H9 (cell line): ENCODE measurements around the gene PSMB7. TPM values are rescaled to one million over a fixed set of nuclear protein-coding genes. Genes with fewer than 3 reads are reported as not detected.

ENCODE experiments used
- DNase-seq: peaks from one replicate; pipeline ENCODE4 v3.0.0-alpha.2; 2017
- H2AFZ ChIP-seq: one replicate; pipeline ENCODE4 v1.6.1; 2013; ENCODE audit warnings: mild to moderate bottlenecking, low read length, control low read depth, moderate library complexity
- H2AK5ac ChIP-seq: 2 replicates; pipeline ENCODE4 v1.6.1; 2013; ENCODE audit warnings: low read length, control low read depth, mixed read lengths; ENCODE audit not compliant: insufficient read length
- H2BK120ac ChIP-seq: one replicate; pipeline ENCODE4 v1.6.1; 2013; ENCODE audit warnings: low read depth, mild to moderate bottlenecking, low read length, control low read depth, inconsistent platforms; ENCODE audit not compliant: poor library complexity, severe bottlenecking
- H2BK12ac ChIP-seq: 2 replicates; pipeline ENCODE4 v1.6.1; 2013; ENCODE audit warnings: low read length, control low read depth, mixed read lengths, low read depth; ENCODE audit not compliant: insufficient read length
- H2BK15ac ChIP-seq: 2 replicates; pipeline ENCODE4 v1.6.1; 2013; ENCODE audit warnings: low read depth, low read length, control low read depth
- H2BK20ac ChIP-seq: one replicate; pipeline ENCODE4 v1.6.1; 2013; ENCODE audit warnings: low read depth, mild to moderate bottlenecking, low read length, control low read depth, inconsistent platforms; ENCODE audit not compliant: poor library complexity, severe bottlenecking
- H2BK5ac ChIP-seq: 2 replicates; pipeline ENCODE4 v1.6.1; 2013; ENCODE audit warnings: low read length, control low read depth, mixed read lengths; ENCODE audit not compliant: insufficient read length
- H3K14ac ChIP-seq: 2 replicates; pipeline ENCODE4 v1.6.1; 2013; ENCODE audit warnings: low read length, control low read depth; ENCODE audit not compliant: insufficient read depth
- H3K18ac ChIP-seq: 2 replicates; pipeline ENCODE4 v1.6.1; 2013; ENCODE audit warnings: low read depth, mild to moderate bottlenecking, mixed read lengths, low read length, control low read depth; ENCODE audit not compliant: insufficient read length
- H3K23ac ChIP-seq: 2 replicates; pipeline ENCODE4 v1.6.1; 2013; ENCODE audit warnings: low read length, control low read depth, mixed read lengths, low read depth; ENCODE audit not compliant: insufficient read length
- H3K23me2 ChIP-seq: 2 replicates; pipeline ENCODE4 v1.6.1; 2013; ENCODE audit warnings: low read depth, mild to moderate bottlenecking, mixed read lengths, low read length, control low read depth; ENCODE audit not compliant: insufficient read length, poor library complexity, severe bottlenecking
- H3K27ac ChIP-seq: 2 replicates; pipeline ENCODE4 v1.5.1; 2013; ENCODE audit warnings: low read length, control low read depth, mixed read lengths, low read depth; ENCODE audit not compliant: insufficient read length
- H3K27me3 ChIP-seq: 2 replicates; pipeline ENCODE4 v1.6.1; 2013; ENCODE audit warnings: low read length, control low read depth, inconsistent platforms; ENCODE audit not compliant: insufficient read depth
- H3K4ac ChIP-seq: 2 replicates; pipeline ENCODE4 v1.6.1; 2013; ENCODE audit warnings: low read depth, mild to moderate bottlenecking, control low read depth, inconsistent platforms, low read length, moderate library complexity
- H3K4me1 ChIP-seq: 2 replicates; pipeline ENCODE4 v1.6.1; 2013; ENCODE audit warnings: low read length, control low read depth, inconsistent platforms; ENCODE audit not compliant: insufficient read depth
- H3K4me2 ChIP-seq: 2 replicates; pipeline ENCODE4 v1.6.1; 2013; ENCODE audit warnings: low read length, control low read depth, mixed read lengths; ENCODE audit not compliant: insufficient read length, insufficient read depth
- H3K56ac ChIP-seq: 2 replicates; pipeline ENCODE4 v1.6.1; 2013; ENCODE audit warnings: low read depth, mild to moderate bottlenecking, mixed read lengths, low read length, control low read depth; ENCODE audit not compliant: insufficient read length
- H3K79me1 ChIP-seq: 2 replicates; pipeline ENCODE4 v1.6.1; 2013; ENCODE audit warnings: low read depth, mild to moderate bottlenecking, moderate library complexity, low read length, control low read depth, inconsistent platforms; ENCODE audit not compliant: insufficient read depth, poor library complexity, severe bottlenecking
- H3K79me2 ChIP-seq: 2 replicates; pipeline ENCODE4 v1.6.1; 2013; ENCODE audit warnings: low read length, control low read depth, inconsistent platforms; ENCODE audit not compliant: insufficient read depth
- H3K9ac ChIP-seq: 2 replicates; pipeline ENCODE4 v1.6.1; 2013; ENCODE audit warnings: low read length, control low read depth, mixed read lengths; ENCODE audit not compliant: insufficient read length; ENCODE audit errors: extremely low read depth
- H3K9me3 ChIP-seq: one replicate; pipeline ENCODE4 v1.6.1; 2013; ENCODE audit warnings: low read depth, low read length, inconsistent platforms; ENCODE audit not compliant: control insufficient read depth
- H3T11ph ChIP-seq: one replicate; pipeline ENCODE4 v1.6.1; 2013; ENCODE audit warnings: mild to moderate bottlenecking, low read length, control low read depth, inconsistent platforms
- H4K20me1 ChIP-seq: one replicate; pipeline ENCODE4 v1.6.1; 2013; ENCODE audit not compliant: control insufficient read depth, insufficient read length, insufficient read depth
- H4K5ac ChIP-seq: 2 replicates; pipeline ENCODE4 v1.6.1; 2013; ENCODE audit warnings: low read depth, mild to moderate bottlenecking, mixed read lengths, low read length, control low read depth; ENCODE audit not compliant: insufficient read length
- H4K8ac ChIP-seq: replicated peaks from 2 replicates; pipeline ENCODE4 v1.6.1; 2013; ENCODE audit warnings: low read length, control low read depth, mixed read lengths, low read depth; ENCODE audit not compliant: insufficient read length
- H4K91ac ChIP-seq: 2 replicates; pipeline ENCODE4 v1.6.1; 2013; ENCODE audit warnings: low read depth, mild to moderate bottlenecking, moderate library complexity, mixed read lengths, low read length, control low read depth; ENCODE audit not compliant: insufficient read length
- H3K27ac Mint-ChIP-seq, 3 experiments: 2 replicates in 2 of 3; 3 replicates in 1 of 3; pipeline ENCODE4 v1.8.0; 2020 to 2021; ENCODE audit warnings: mixed read lengths in 3 of 3, mild to moderate bottlenecking in 1 of 3, moderate library complexity in 1 of 3
- H3K27me3 Mint-ChIP-seq: 2 replicates; pipeline ENCODE4 v1.8.0; 2021; ENCODE audit warnings: low read depth, mild to moderate bottlenecking, moderate library complexity, mixed read lengths
- H3K36me3 Mint-ChIP-seq, 3 experiments: 2 replicates in 2 of 3; 3 replicates in 1 of 3; pipeline ENCODE4 v1.8.0; 2020 to 2021; ENCODE audit warnings: low read depth in 3 of 3, mixed read lengths in 3 of 3; ENCODE audit not compliant: insufficient read depth in 1 of 3
- H3K4me1 Mint-ChIP-seq, 2 experiments: 2 replicates each; pipeline ENCODE4 v1.8.0; 2020; ENCODE audit warnings: mixed read lengths in 2 of 2
- H3K4me3 Mint-ChIP-seq, 2 experiments: 2 replicates in 1 of 2; 3 replicates in 1 of 2; pipeline ENCODE4 v1.8.0; 2020 to 2021; ENCODE audit warnings: mild to moderate bottlenecking in 2 of 2, mixed read lengths in 2 of 2, moderate library complexity in 1 of 2
- H3K9me3 Mint-ChIP-seq, 2 experiments: 2 replicates in 1 of 2; 3 replicates in 1 of 2; pipeline ENCODE4 v1.8.0; 2020; ENCODE audit warnings: mild to moderate bottlenecking in 2 of 2, mixed read lengths in 2 of 2, moderate library complexity in 1 of 2
- CTCF ChIP-seq: fragments of 200-600 bp; sonication (generic); conservative IDR thresholded peaks from 3 replicates; pipeline ENCODE4 v1.8.0; 2021; ENCODE audit warnings: antibody characterized with exemption, mild to moderate bottlenecking
- WGBS: extraction: QIAGEN DNeasy Blood & Tissue Kit; methylation state at CpG from one replicate; pipeline ENCODE4 v1.1.7; 2013; ENCODE audit warnings: missing lambda C conversion rate, low lambda C conversion rate, mixed read lengths; ENCODE audit not compliant: insufficient read length; ENCODE audit errors: extremely low coverage; 5-methylcytosine and 5-hydroxymethylcytosine counted together
- total RNA-seq: library from RNA; stranded (reverse); gene quantifications from 2 replicates; pipeline ENCODE4 v1.2.1, GENCODE V29; 2021

Gene PSMB7
- total RNA-seq, 1 experiment from 2014 or later, result 209 TPM

GRCh38 chr9:124328285-124328684 is 87.0 kb downstream of the PSMB7 start:
- no peak for TF ChIP-seq CTCF
- no CpG with 5 or more reads among the region's 12 CpGs for WGBS
- Histone ChIP-seq H4K20me1 (no peaks in the 10 kb centered on the region), H3K9ac (no peak overlapping the region), H3K23me2 (no peaks in the 10 kb centered on the region), H3K56ac (no peak overlapping the region), H2BK120ac (no peak overlapping the region), H2AFZ (no peak overlapping the region), H4K5ac (no peak overlapping the region), H3T11ph (no peak overlapping the region), H2AK5ac (no peak overlapping the region), H2BK12ac (no peak overlapping the region), H3K27ac (no peak overlapping the region), H3K14ac (no peak overlapping the region), H4K8ac (no peak overlapping the region), H3K23ac (no peak overlapping the region), H2BK15ac (no peak overlapping the region), H3K4me1 (no peaks in the 10 kb centered on the region), H3K79me1 (no peaks in the 10 kb centered on the region), H3K79me2 (no peaks in the 10 kb centered on the region), H3K9me3 (no peaks in the 10 kb centered on the region), H3K4me2 (no peak overlapping the region), H2BK20ac (no peak overlapping the region), H3K27me3 (no peaks in the 10 kb centered on the region), H3K18ac (no peak overlapping the region), H2BK5ac (no peak overlapping the region), H3K4ac (no peak overlapping the region), H4K91ac (no peak overlapping the region)
- no peaks in the 10 kb centered on the region for H3K27me3 Mint-ChIP-seq
- H3K36me3 Mint-ChIP-seq, result peaks cover 0 to 4% (median 0%) of the 10 kb centered on the region in 3 experiments; a peak in 1 of 7 replicates
- H3K4me1 Mint-ChIP-seq, result peaks cover 5 to 7% of the 10 kb centered on the region in 2 experiments; a peak in 3 of 4 replicates
- H3K9me3 Mint-ChIP-seq, result no peaks in the 10 kb centered on the region
- DNase-seq, result no peak
- H3K27ac Mint-ChIP-seq, result no peak overlapping the region
- no peak overlapping the region for H3K4me3 Mint-ChIP-seq
